Measurements from ENCODE around the gene FAM83F. TPM values are rescaled to one million over a fixed set of nuclear protein-coding genes. Genes with fewer than 3 reads are reported as not detected.

Gene FAM83F
- total RNA-seq, 5 donors from 2014 or later (not counting 1 experiment from before 2014, with no cell fraction given), result 0.26 to 4.9 (median 0.79) TPM

DNA sequence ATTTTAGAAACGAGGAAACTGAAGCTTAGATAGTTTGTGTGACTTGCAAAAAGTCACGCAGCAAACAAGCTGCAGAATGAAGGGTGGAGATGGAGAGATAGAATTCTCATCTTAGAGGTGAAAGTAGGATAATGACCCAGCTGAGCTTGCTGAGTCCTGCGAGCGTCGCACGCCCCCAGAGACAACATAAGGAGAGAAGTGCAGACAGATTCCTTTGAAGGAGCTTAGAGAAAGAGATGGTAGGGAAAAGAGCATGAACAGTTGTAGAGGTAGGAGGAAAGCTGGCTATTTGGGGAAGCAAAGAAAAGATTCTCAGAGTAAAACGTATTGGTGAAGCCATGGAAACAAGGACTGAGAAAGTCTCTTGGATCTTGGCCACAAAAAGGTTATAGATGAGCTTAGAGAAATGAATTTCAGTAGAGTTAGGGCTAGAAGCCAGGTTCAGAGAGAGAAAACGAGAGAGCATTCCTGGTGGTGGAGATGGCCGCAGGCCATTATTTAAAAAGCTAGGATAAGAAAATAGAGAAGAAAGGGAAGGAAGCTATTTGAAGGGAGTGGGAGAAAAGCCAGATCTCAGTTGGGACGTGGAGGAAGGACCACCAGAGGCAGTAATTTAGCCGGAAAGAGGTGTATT is 44.8 kb downstream of the FAM83F start:
- Mint-ChIP-seq H3K27ac (peak overlapping the region in 1 of 2 donors; percentile 16), H3K9me3 (no peaks in the 10 kb centered on the region), H3K27me3 (peaks cover 8 to 18% of the 10 kb centered on the region in 2 donors), H3K36me3 (no peaks in the 10 kb centered on the region), H3K4me3 (no peak overlapping the region), H3K4me1 (peaks cover 5 to 15% (median 7%) of the 10 kb centered on the region in 3 donors)
- CTCF ChIA-PET, result interaction anchor here (0.6 to 1.4 kb wide), 6 partner anchors 13 to 511 kb away, joined by 3 to 7 read pairs (median 3); no protein-coding TSS in a partner anchor
- DNase-seq (no peak), ATAC-seq (replicated peaks in 1 of 4) (no peak)
- no peaks in the 10 kb centered on the region for H3K9me3 ChIP-seq
- peaks cover 15% of the 10 kb centered on the region in 2 experiments for H3K4me1 ChIP-seq (ENCODE audit: control insufficient read depth in 1 of 2, extremely low read depth in 1 of 2, insufficient read depth in 2 of 2, low read length in 2 of 2)
- H3K27me3 ChIP-seq (replicated peaks in 1 of 2; ENCODE audit: control insufficient read depth in 2 of 2, extremely low read depth in 1 of 2, insufficient read depth in 2 of 2, low read length in 1 of 2), result peaks cover 0 to 48% of the 10 kb centered on the region in 2 experiments
- no peak overlapping the region for H3K4me3 ChIP-seq (ENCODE audit: control insufficient read depth in 1 of 2, extremely low read depth in 1 of 2, low read length in 1 of 2)
- H3K36me3 ChIP-seq (ENCODE audit: control insufficient read depth in 2 of 2, extremely low read depth in 1 of 2, insufficient read depth in 1 of 2, low read length in 1 of 2), result no peaks in the 10 kb centered on the region
- 76% methylated on average over 10 of the region's 11 CpGs for WGBS (ENCODE audit: insufficient coverage)
- POLR2A ChIA-PET, result interaction anchor here (0.5 to 0.7 kb wide), 2 partner anchors 479 to 503 kb away, joined by 3 to 4 read pairs; no protein-coding TSS in a partner anchor
- H3K27ac ChIP-seq (ENCODE audit: low read length), result no peak overlapping the region

DNA sequence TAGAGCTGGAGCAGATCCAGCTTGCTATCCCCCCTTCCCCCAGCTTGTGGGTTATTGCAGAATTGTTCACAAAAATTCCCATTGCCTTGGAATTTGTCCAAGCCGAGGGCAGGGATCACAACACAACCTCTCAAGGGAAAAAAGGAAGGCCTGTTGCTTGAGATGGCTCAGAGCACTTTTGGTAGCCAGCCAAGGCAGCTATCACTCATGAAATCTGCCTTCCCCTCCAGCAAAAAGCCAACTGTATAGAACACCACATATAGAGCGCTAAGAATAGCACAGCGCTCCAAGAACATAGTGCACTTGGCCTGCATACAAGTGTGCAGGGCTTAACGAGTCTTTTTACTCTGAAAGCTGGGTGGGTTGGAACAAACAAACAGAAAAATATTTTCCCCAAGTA is 46.2 kb downstream of the FAM83F start:
- peaks cover 8 to 18% of the 10 kb centered on the region in 2 donors for H3K27me3 Mint-ChIP-seq
- H3K36me3 ChIP-seq (ENCODE audit: control insufficient read depth in 2 of 2, extremely low read depth in 1 of 2, insufficient read depth in 1 of 2, low read length in 1 of 2), result no peaks in the 10 kb centered on the region
- H3K9me3 Mint-ChIP-seq, result no peaks in the 10 kb centered on the region
- H3K27me3 ChIP-seq (replicated peaks in 1 of 2; ENCODE audit: control insufficient read depth in 2 of 2, extremely low read depth in 1 of 2, insufficient read depth in 2 of 2, low read length in 1 of 2), result peaks cover 0 to 38% of the 10 kb centered on the region in 2 experiments
- no peak overlapping the region for H3K27ac Mint-ChIP-seq
- no peaks in the 10 kb centered on the region for H3K9me3 ChIP-seq
- ATAC-seq (replicated peaks in 1 of 4) (no peak), DNase-seq (no peak)
- H3K4me3 ChIP-seq (ENCODE audit: control insufficient read depth in 1 of 2, extremely low read depth in 1 of 2, low read length in 1 of 2), result no peak overlapping the region
- H3K4me3 Mint-ChIP-seq, result no peak overlapping the region
- WGBS (ENCODE audit: insufficient coverage), result 27% methylated on average over 2 of the region's 4 CpGs
- H3K4me1 ChIP-seq (ENCODE audit: control insufficient read depth in 1 of 2, extremely low read depth in 1 of 2, insufficient read depth in 2 of 2, low read length in 2 of 2), result peaks cover 16 to 19% of the 10 kb centered on the region in 2 experiments
- H3K27ac ChIP-seq (ENCODE audit: low read length), result no peak overlapping the region
- POLR2A ChIA-PET, result no interaction called here
- CTCF ChIA-PET, result interaction anchor here in 1 of 2 donors (1.2 kb wide), 1 partner anchor 30 kb away, joined by 3 read pairs; no protein-coding TSS in a partner anchor
- peaks cover 9 to 18% (median 10%) of the 10 kb centered on the region in 3 donors for H3K4me1 Mint-ChIP-seq
- no peaks in the 10 kb centered on the region for H3K36me3 Mint-ChIP-seq

DNA sequence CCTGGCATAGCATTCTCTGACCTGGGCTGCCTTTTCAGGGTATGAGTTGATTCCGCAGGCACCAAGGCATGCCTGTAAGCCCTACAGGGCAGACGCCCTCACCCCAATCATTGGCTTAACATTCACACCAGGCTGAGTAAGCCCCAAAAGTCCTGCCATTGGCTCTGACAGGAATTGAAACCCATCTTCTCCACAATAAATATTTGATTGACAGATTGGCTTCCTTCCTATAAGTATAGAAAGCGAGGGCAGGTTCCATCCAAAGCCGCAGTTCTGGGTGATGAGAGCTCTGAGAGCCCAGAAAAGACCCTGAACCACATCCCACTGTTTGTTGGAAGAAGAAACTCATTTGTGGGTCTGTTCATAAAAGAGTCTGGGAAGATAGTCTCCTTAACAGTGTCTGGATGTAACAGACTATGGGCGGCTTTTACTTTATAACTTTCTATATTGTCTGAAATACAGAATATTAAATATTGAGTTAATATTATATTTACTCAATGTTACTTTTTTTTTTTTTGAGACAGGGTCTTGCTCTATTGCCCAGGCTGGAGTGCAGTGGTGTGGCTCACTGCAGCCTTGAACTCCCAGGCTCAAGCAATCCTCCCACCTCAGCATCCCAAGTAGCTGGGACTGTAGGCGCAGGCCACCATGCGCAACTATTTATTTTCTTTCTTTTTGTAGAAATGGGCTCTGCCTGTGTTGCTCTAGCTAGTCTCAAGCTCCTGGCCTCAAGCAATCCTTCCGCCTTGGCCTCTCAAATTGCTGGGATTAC is 46.8 kb downstream of the FAM83F start:
- CTCF ChIA-PET, result no interaction called here
- Histone ChIP-seq H3K9me3 (no peaks in the 10 kb centered on the region), H3K4me3 (ENCODE audit: control insufficient read depth in 1 of 2, extremely low read depth in 1 of 2, low read length in 1 of 2) (no peak overlapping the region), H3K36me3 (ENCODE audit: control insufficient read depth in 2 of 2, extremely low read depth in 1 of 2, insufficient read depth in 1 of 2, low read length in 1 of 2) (no peaks in the 10 kb centered on the region), H3K4me1 (ENCODE audit: control insufficient read depth in 1 of 2, extremely low read depth in 1 of 2, insufficient read depth in 2 of 2, low read length in 2 of 2) (peaks cover 18 to 21% of the 10 kb centered on the region in 2 experiments), H3K27me3 (replicated peaks in 1 of 2; ENCODE audit: control insufficient read depth in 2 of 2, extremely low read depth in 1 of 2, insufficient read depth in 2 of 2, low read length in 1 of 2) (peaks cover 0 to 33% of the 10 kb centered on the region in 2 experiments), H3K27ac (ENCODE audit: low read length) (no peak overlapping the region)
- H3K27me3 Mint-ChIP-seq, result peaks cover 8 to 18% of the 10 kb centered on the region in 2 donors
- no peaks in the 10 kb centered on the region for H3K36me3 Mint-ChIP-seq
- H3K27ac Mint-ChIP-seq, result no peak overlapping the region
- DNase-seq, result no peak
- no peak overlapping the region for H3K4me3 Mint-ChIP-seq
- H3K4me1 Mint-ChIP-seq, result peaks cover 13 to 21% (median 14%) of the 10 kb centered on the region in 3 donors
- WGBS (ENCODE audit: insufficient coverage), result 83% methylated on average over 2 of the region's 8 CpGs
- POLR2A ChIA-PET, result no interaction called here
- ATAC-seq (replicated peaks in 1 of 4), result no peak
- no peaks in the 10 kb centered on the region for H3K9me3 Mint-ChIP-seq

DNA sequence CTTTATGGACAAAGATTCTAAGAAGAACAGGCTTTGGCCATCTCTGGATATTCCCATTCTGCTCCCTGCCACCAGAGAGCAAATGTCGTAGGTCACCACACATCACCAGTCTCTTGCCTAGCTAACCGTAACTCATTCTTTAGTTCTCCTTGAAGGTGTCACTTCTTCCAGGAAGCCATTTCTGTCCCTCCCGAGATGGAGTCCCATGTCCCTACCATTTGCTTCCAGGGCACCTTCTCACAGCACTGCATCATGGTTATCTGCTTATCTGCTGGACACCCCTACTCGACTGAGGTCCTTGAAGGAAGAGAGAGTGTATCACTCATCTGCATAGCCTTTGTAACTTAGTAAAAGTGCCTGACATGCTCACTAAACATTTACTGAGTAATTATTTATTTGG is 47.6 kb downstream of the FAM83F start:
- Mint-ChIP-seq H3K4me3 (no peak overlapping the region), H3K27ac (no peak overlapping the region), H3K27me3 (peaks cover 8 to 18% of the 10 kb centered on the region in 2 donors), H3K36me3 (no peaks in the 10 kb centered on the region), H3K4me1 (peaks cover 20 to 23% (median 20%) of the 10 kb centered on the region in 3 donors), H3K9me3 (no peaks in the 10 kb centered on the region)
- 96% methylated on average over 2 of the region's 4 CpGs for WGBS (ENCODE audit: insufficient coverage)
- ChIA-PET CTCF (interaction anchor here in 1 of 2 donors (0.6 kb wide), 1 partner anchor 82 kb away, joined by 7 read pairs; no protein-coding TSS in a partner anchor), POLR2A (interaction anchor here in 1 of 2 donors (0.6 kb wide), 1 partner anchor 717 kb away, joined by 3 read pairs; no protein-coding TSS in a partner anchor)
- ATAC-seq (replicated peaks in 1 of 4) (no peak), DNase-seq (no peak)
- H3K36me3 ChIP-seq (ENCODE audit: control insufficient read depth in 2 of 2, extremely low read depth in 1 of 2, insufficient read depth in 1 of 2, low read length in 1 of 2), result no peaks in the 10 kb centered on the region
- no peaks in the 10 kb centered on the region for H3K9me3 ChIP-seq
- H3K4me3 ChIP-seq (ENCODE audit: control insufficient read depth in 1 of 2, extremely low read depth in 1 of 2, low read length in 1 of 2), result no peak overlapping the region
- H3K27me3 ChIP-seq (replicated peaks in 1 of 2; ENCODE audit: control insufficient read depth in 2 of 2, extremely low read depth in 1 of 2, insufficient read depth in 2 of 2, low read length in 1 of 2), result peaks cover 0 to 25% of the 10 kb centered on the region in 2 experiments
- H3K27ac ChIP-seq (ENCODE audit: low read length), result no peak overlapping the region
- H3K4me1 ChIP-seq (ENCODE audit: control insufficient read depth in 1 of 2, extremely low read depth in 1 of 2, insufficient read depth in 2 of 2, low read length in 2 of 2), result peaks cover 18 to 25% of the 10 kb centered on the region in 2 experiments

DNA sequence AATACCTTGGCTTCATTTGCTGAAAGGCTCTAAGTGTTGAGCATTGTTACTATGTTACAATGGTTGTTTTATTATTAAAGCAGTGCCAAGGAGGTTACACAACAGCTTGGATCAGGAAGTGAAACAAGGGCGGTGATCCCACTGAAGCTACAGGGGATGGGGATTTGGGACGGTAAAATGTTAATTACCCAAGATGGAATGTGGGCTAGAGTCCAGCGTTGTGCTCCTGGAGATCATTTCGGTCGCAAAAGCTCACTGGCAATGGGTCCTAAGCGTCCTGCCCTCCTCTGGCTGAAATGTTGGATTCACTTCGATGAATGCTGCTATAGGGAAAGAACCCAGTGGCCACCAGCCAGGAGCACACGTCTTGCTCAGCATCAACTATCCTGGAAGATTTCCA is 48.3 kb downstream of the FAM83F start:
- ChIA-PET CTCF (interaction anchor here in 1 of 2 donors (1.5 kb wide), 2 partner anchors 160 to 511 kb away, joined by 5 to 6 read pairs; partner anchors contain the start of gene RPS19BP1), POLR2A (interaction anchor here in 1 of 2 donors (0.6 kb wide), 1 partner anchor 523 kb away, joined by 3 read pairs; no protein-coding TSS in a partner anchor)
- H3K27ac Mint-ChIP-seq, result peak overlapping the region; percentile 100
- no peaks in the 10 kb centered on the region for H3K9me3 Mint-ChIP-seq
- 95% methylated on average over 7 of the region's 8 CpGs for WGBS (ENCODE audit: insufficient coverage)
- H3K27me3 ChIP-seq (replicated peaks in 1 of 2; ENCODE audit: control insufficient read depth in 2 of 2, extremely low read depth in 1 of 2, insufficient read depth in 2 of 2, low read length in 1 of 2), result peaks cover 0 to 20% of the 10 kb centered on the region in 2 experiments
- H3K36me3 Mint-ChIP-seq, result no peaks in the 10 kb centered on the region
- no peaks in the 10 kb centered on the region for H3K9me3 ChIP-seq
- peaks cover 27 to 29% (median 28%) of the 10 kb centered on the region in 3 donors for H3K4me1 Mint-ChIP-seq
- peaks cover 18 to 25% of the 10 kb centered on the region in 2 experiments for H3K4me1 ChIP-seq (ENCODE audit: control insufficient read depth in 1 of 2, extremely low read depth in 1 of 2, insufficient read depth in 2 of 2, low read length in 2 of 2)
- peak overlapping the region; percentile 96 for H3K27ac ChIP-seq (ENCODE audit: low read length)
- ATAC-seq (replicated peaks in 1 of 4) (no peak), DNase-seq (no peak)
- H3K4me3 Mint-ChIP-seq, result peak overlapping the region in 2 of 3 donors; percentile 90 to 96
- H3K27me3 Mint-ChIP-seq, result peaks cover 8 to 15% of the 10 kb centered on the region in 2 donors
- H3K4me3 ChIP-seq (ENCODE audit: control insufficient read depth in 1 of 2, extremely low read depth in 1 of 2, low read length in 1 of 2), result no peak overlapping the region
- H3K36me3 ChIP-seq (ENCODE audit: control insufficient read depth in 2 of 2, extremely low read depth in 1 of 2, insufficient read depth in 1 of 2, low read length in 1 of 2), result no peaks in the 10 kb centered on the region

DNA sequence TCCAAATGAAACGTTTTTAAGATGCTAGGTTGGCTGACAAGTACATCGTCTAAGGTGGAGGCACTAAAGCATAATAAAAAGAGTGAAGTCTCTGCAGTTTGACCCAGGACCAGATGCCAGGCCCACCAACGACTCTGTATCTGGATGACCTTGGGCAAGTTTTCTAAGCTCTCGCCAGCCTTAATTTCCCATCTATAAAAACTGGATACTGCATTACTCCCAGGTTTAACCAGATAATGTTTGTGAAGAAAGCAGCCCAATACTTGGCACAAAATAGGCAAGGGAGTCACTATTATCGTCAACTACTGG is 49.0 kb downstream of the FAM83F start:
- Histone ChIP-seq H3K4me3 (ENCODE audit: control insufficient read depth in 1 of 2, extremely low read depth in 1 of 2, low read length in 1 of 2) (peak overlapping the region; percentile 77 to 85), H3K27ac (ENCODE audit: low read length) (peak overlapping the region; percentile 96), H3K36me3 (ENCODE audit: control insufficient read depth in 2 of 2, extremely low read depth in 1 of 2, insufficient read depth in 1 of 2, low read length in 1 of 2) (no peaks in the 10 kb centered on the region), H3K27me3 (replicated peaks in 1 of 2; ENCODE audit: control insufficient read depth in 2 of 2, extremely low read depth in 1 of 2, insufficient read depth in 2 of 2, low read length in 1 of 2) (peaks cover 0 to 14% of the 10 kb centered on the region in 2 experiments), H3K4me1 (ENCODE audit: control insufficient read depth in 1 of 2, extremely low read depth in 1 of 2, insufficient read depth in 2 of 2, low read length in 2 of 2) (peaks cover 18 to 27% of the 10 kb centered on the region in 2 experiments), H3K9me3 (no peaks in the 10 kb centered on the region)
- 43% methylated on average over 2 of the region's 5 CpGs for WGBS (ENCODE audit: insufficient coverage)
- Mint-ChIP-seq H3K4me3 (peak overlapping the region; percentile 90 to 96 (median 93)), H3K4me1 (peaks cover 34 to 36% (median 34%) of the 10 kb centered on the region in 3 donors), H3K27ac (peak overlapping the region; percentile 100), H3K9me3 (no peaks in the 10 kb centered on the region), H3K27me3 (peaks cover 8% of the 10 kb centered on the region in 2 donors), H3K36me3 (no peaks in the 10 kb centered on the region)
- DNase-seq (no peak), ATAC-seq (replicated peaks in 1 of 4) (no peak)
- ChIA-PET POLR2A (interaction anchor here (0.6 to 1.3 kb wide), 15 partner anchors 11 to 724 kb away, joined by 3 to 29 read pairs (median 4); partner anchors contain the start of genes ATF4 (in 1 of the 2), RPL3 (in 1 of the 2) and TNRC6B (in 1 of the 2)), CTCF (interaction anchor here in 1 of 2 donors (0.8 to 1.5 kb wide), 15 partner anchors 12 to 644 kb away, joined by 3 to 29 read pairs (median 5); partner anchors contain the start of genes ADSL, ATF4, MIEF1 and RPS19BP1)

All from T-cell (primary cell).